GM06990 (cell line): ENCODE data around the gene MPP4.

ENCODE experiments used
- DNase-seq: peaks from one replicate; pipeline ENCODE4 v3.0.0-alpha.2; 2011; ENCODE audit not compliant: insufficient read length; ENCODE audit errors: extremely low read depth
- H3K27me3 ChIP-seq: replicated peaks from 2 replicates; pipeline ENCODE4 v1.6.0; 2011; ENCODE audit warnings: low read length; ENCODE audit not compliant: control insufficient read depth, insufficient read depth
- H3K36me3 ChIP-seq: 2 replicates; pipeline ENCODE4 v1.5.1; 2011; ENCODE audit warnings: low read length; ENCODE audit not compliant: control insufficient read depth, insufficient read depth
- H3K4me3 ChIP-seq: replicated peaks from 2 replicates; pipeline ENCODE4 v1.5.1; 2011; ENCODE audit warnings: low read depth, mild to moderate bottlenecking, control low read depth, low read length
- CTCF ChIP-seq: IDR thresholded peaks from 2 replicates; pipeline ENCODE4 v1.5.1; 2011; ENCODE audit warnings: low read length, control low read depth, mild to moderate bottlenecking, inconsistent platforms; ENCODE audit not compliant: insufficient read depth, poor library complexity, severe bottlenecking

MPP4 gene

GRCh38 chr2:201642086-201642578 is 56.3 kb downstream of the MPP4 start:
- no peak for TF ChIP-seq CTCF
- Histone ChIP-seq H3K4me3 (peak overlapping the region; percentile 91), H3K27me3 (no peaks in the 10 kb centered on the region), H3K36me3 (no peaks in the 10 kb centered on the region)
- no peak for DNase-seq

GRCh38 chr2:201639205-201639604 is 59.2 kb downstream of the MPP4 start:
- DNase-seq = no peak
- no peak for TF ChIP-seq CTCF
- no peaks in the 10 kb centered on the region for H3K27me3 ChIP-seq
- H3K4me3 ChIP-seq = no peak overlapping the region
- no peaks in the 10 kb centered on the region; the same call in 1 of the 2 replicates for H3K36me3 ChIP-seq

- Histone ChIP-seq H3K27me3 (no peaks in the 10 kb centered on the region), H3K36me3 (no peaks in the 10 kb centered on the region; the same call in 1 of the 2 replicates), H3K4me3 (no peak overlapping the region)
- TF ChIP-seq CTCF = no peak
- no peak for DNase-seq
Measured at GRCh38 chr2:201638326-201638725, 60.1 kb downstream of the MPP4 start.

GRCh38 chr2:201633661-201634249 is 64.7 kb downstream of the MPP4 start:
- H3K27me3 ChIP-seq = no peaks in the 10 kb centered on the region
- H3K36me3 ChIP-seq = no peaks in the 10 kb centered on the region; the same call in 1 of the 2 replicates
- H3K4me3 ChIP-seq = no peak overlapping the region
- DNase-seq = no peak
- no peak for TF ChIP-seq CTCF

- Histone ChIP-seq H3K4me3 (no peak overlapping the region), H3K36me3 (no peaks in the 10 kb centered on the region; the same call in 1 of the 2 replicates), H3K27me3 (no peaks in the 10 kb centered on the region)
- no peak for DNase-seq
- TF ChIP-seq CTCF = no peak
Measured at GRCh38 chr2:201631041-201631440, 67.4 kb downstream of the MPP4 start.
